ENCODE measurements around the gene SMC1A.

DNA sequence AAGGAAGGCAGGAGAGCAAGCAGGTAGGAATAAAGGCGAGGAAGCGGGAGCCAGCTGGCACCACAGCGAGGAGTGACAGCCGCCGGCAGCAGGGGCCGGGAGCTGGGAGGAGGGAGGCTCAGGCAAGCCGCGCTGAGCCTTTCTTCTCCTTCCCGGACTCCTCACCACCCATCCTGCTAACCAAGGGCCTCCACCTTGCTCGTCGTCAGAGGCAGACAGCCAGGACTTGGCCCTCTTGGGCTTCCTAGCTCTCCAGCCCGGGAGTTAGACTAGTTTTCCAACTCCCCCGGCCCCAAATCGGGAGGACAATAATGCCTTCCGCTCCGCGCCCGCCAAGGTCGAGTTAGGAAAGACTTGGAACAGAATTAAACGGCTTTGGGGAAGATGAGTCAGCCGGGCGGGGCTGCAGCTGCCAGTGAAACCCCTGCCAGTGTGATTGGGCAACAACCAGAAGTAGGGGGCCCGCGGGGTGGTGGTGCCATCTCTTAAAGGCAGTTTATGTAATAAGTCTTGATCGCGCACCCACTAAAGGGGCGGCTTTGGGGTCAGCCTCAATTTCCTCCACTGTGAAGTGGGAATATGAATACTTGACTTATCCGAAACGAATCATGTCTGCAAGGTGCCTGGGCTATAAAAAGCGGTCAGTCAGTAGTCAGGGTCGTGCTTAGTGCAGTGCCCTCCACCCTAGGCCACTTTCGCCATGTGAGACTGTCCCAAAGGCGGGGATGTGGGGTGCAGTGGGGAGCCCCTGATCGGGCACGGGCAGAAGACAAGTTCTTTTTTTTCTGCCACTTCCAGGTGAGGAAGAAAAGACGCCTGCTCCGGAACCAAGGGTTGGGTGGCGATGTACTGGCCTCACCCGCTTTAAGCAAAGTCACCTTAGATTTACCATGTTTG lies 18.4 kb upstream of the SMC1A start:
- no peak for TF ChIP-seq CTCF (IDR thresholded peaks at IDR 0.05)
- TF ChIP-seq ZFX (IDR thresholded peaks at IDR 0.05; ENCODE audit: borderline replicate concordance) = no peak

All from 22Rv1 (cell line).